HG03196 (cell line): ENCODE data around the gene DOCK4.

ENCODE experiments used
- ATAC-seq: cut with Tn5 transposase; IDR thresholded peaks from one replicate; pipeline ENCODE4 v1.9.1; 2021; ENCODE audit not compliant: unreplicated experiment

DOCK4 gene

GRCh38 chr7:111705807-111706206, 500.4 kb downstream of the DOCK4 start:
- ATAC-seq: no peak

DNA sequence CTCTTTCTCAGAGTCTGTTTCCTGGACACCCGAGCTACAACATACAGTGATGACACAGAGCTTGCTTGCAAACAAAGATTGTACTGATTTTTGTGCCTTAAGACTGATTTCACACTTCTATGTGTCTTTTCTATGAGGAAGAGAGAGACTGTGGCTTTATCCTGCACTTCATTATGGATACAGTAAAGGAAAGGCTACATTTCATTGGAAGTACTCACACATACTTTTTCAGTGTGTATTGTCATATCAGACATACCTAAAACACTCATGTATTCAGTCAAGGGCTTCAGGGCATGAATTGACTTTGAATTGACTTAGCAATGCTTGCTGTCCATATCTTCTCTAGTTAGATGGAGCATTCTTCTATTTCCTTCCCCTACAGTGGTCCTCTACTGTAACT, 508.4 kb downstream of the DOCK4 start:
- no peak for ATAC-seq

DNA sequence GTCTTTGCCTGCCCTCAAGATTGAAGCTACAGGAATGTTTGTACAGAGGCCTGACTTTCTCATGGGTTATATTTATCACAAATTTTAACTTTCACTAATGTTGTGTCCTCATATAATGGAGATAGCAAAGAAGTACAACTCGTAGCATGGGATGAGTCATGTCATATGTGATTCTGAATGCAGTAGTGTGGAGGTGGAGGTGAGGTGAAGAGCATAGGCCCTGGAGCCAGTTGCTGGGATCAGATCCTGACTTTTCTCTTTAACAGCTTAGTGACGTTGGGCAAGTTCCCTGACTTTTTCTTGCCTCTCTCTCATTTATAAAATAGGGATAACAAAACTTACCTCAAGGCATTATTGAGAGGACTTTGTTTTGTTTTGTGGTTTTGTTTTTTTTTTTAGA, 511.8 kb downstream of the DOCK4 start:
- no peak for ATAC-seq

DNA sequence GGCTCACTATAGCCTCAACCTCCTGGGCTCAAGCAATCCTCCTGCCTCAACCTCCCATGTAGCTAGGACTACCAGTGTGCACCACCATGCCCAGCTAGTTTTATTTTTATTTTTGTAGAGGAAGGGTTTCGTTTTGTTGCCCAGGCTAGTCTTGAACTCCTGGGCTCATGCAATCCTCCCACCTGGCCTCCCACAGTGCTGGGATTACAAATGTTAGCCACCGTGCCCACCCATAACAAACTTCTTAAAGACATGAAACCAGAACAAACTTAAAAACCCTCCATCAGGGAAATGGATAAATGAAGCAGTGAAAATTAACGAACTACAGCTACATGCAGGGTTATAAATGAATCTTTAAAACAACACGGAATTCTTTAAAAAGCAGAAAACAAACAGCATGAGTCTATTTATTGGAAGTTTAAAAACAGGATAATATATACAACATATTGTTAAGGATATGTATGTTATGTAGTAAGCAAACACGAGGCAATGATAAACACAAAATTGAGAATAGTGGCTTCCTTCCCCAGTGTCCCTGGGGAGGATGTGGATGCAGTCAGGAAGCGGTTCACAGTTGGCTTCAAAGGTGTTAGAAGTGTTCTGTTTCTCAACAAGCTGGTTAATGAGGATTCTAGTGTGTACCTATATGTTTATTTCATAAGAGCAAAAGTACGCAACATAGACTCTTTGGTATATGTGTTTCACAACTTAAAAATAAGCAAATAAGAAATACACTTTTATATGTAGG, 515.7 kb downstream of the DOCK4 start:
- ATAC-seq: no peak

- no peak for ATAC-seq
These were observed 520.9 kb downstream of the DOCK4 start for GRCh38 chr7:111685349-111685748.

DNA sequence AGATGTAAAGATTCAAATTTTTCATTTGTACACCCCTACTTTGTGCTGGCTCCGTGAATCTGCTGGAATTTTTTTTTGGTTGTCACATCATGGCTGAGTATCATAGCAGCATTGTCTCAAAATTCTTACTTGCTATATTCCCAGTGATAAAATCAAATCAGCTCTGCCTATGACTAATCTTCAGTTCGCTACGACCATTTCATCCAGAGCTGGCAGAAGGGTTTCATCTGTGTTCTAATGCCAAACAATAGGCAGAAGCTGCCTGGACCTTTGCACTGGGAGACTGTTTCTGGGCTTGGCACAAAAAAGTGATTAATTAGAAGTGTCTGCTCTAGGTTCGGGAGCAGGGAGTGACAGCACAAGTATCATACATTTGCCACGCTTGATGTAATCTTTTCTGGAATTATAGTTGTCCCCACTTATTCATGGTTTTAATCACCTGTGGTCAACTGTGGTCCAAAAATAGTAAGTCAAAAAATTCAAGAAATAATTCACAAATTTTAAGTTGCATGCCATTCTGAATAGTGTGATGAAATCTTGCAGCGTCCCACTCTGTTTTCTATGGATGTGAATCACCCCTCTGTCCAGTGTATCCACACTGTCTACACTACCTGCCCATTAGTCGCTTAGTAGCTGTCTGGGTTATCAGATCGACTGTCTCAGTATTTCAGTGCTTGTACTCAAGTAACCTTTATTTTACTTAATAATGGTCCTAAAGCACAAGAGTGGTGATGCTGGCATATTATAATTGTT, 523.4 kb downstream of the DOCK4 start:
- ATAC-seq: no peak

GRCh38 chr7:111681242-111681641, 525.0 kb downstream of the DOCK4 start:
- ATAC-seq: no peak

GRCh38 chr7:111678986-111679385, 527.2 kb downstream of the DOCK4 start:
- no peak for ATAC-seq

DNA sequence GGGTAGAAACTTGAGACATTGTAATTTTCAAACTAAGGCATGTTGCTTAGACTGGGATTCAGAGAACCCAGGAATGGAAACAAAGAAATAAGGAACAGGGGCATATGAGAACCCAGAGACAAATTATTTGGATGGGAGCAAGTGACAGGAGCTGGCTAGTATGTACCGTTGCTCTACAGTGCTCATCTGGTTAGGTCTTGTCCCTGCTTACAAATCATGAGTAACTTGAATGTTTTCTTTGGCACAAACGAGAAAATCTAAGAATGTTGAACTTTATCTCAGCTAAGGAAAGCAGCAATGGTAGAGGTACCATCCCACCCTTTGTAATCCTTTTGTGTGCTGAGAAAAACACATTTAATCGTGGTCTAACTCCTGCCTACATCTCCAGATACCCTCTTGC, 527.9 kb downstream of the DOCK4 start:
- no peak for ATAC-seq

DNA sequence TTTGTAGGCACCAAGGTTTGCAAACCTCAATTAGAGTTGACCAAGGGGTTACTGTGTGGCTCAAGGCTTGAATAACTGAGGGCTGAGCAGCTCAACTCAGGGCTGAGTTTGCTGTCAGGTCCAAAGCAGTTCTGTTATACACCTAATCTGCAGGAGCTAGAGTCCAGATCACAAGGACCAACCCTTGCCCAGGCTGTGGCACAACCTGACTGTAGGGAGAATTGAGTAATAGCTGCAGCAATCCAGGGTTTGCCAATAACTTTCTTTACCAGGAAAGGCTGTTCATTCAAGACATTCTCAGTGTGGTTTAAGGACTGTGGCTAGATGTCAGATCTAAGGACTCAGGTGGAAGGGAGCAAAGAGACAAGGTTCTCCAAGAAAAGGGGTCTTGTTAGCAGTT, 528.4 kb downstream of the DOCK4 start:
- no peak for ATAC-seq

GRCh38 chr7:111676811-111677210, 529.4 kb downstream of the DOCK4 start:
- ATAC-seq: no peak
